ENCODE results near the gene ZNF345.

Gene ZNF345

GRCh38 chr19:36850559-36851442 lies at the start of gene ZNF345:
ZNF345 (plus strand) TSS chr19:36850876; CDS start chr19:36876831, 25,955 bp downstream.
- DNase-seq (ENCODE audit: low read depth): peak; percentile 84

- DNase-seq (ENCODE audit: low read depth): no peak
Measured at GRCh38 chr19:36805364-36805763, 45.3 kb upstream of the ZNF345 start.

- DNase-seq (ENCODE audit: low read depth): no peak
Measured at GRCh38 chr19:36807029-36807428, 43.6 kb upstream of the ZNF345 start.

DNA sequence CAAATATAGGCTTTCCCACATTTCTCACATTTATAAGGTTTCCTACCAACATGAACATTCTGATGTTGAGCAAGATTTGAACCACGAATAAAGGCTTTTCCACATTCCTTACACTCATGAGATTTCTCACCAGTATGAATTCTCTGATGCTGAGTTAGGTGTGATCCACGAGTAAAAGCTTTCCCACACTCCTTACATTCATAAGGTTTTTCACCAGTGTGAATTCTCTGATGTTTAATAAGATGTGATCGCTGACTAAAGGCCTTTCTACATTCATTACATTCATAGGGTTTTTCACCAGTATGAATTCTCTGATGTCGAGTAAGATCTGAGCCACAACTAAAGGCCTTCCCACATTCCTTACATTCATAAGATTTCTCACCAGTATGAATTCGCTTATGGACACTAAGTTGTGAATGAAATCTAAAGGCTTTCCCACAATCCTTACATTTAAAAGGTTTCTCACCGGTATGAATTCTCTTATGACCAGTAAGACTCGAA lies 31.5 kb upstream of the ZNF345 start:
- no peak for DNase-seq (ENCODE audit: low read depth)

DNA sequence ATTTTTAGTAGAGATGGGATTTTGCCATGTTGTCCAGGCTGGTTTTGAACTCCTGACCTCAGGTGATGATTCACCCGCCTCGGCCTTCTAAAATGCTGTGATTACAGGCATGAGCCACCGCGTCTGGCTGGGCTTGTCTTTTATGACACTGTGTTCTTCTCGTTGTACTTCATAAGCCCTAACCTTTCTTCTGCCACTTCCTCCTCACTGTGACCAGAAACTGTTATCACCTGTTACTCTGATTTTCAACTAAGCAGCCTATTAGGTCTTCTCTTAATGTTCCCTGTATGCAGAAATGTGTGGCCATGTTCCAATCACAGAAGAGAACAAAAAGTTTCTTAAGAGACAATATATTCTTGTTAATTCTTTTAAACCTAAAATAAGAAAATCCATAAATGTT lies 28.9 kb upstream of the ZNF345 start:
- no peak for DNase-seq (ENCODE audit: low read depth)

DNA sequence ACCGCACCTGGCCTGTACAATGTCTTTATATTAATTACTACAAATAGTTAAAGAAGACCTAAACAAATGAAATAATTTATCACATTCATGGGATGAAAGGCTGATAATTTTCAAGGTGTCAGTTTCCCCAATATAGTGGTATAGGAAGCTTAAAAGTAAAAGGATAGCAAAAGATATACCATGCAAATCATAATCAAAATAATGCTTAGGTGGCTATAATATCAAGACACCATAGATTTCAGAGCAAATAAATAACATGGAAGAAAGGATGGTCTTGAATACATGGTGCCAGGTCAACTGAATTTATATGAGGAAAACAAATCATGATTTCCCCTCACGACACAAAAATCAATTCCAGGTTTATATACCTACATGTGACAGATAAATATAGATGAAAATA lies 17.2 kb upstream of the ZNF345 start:
- no peak for DNase-seq (ENCODE audit: low read depth)

DNA sequence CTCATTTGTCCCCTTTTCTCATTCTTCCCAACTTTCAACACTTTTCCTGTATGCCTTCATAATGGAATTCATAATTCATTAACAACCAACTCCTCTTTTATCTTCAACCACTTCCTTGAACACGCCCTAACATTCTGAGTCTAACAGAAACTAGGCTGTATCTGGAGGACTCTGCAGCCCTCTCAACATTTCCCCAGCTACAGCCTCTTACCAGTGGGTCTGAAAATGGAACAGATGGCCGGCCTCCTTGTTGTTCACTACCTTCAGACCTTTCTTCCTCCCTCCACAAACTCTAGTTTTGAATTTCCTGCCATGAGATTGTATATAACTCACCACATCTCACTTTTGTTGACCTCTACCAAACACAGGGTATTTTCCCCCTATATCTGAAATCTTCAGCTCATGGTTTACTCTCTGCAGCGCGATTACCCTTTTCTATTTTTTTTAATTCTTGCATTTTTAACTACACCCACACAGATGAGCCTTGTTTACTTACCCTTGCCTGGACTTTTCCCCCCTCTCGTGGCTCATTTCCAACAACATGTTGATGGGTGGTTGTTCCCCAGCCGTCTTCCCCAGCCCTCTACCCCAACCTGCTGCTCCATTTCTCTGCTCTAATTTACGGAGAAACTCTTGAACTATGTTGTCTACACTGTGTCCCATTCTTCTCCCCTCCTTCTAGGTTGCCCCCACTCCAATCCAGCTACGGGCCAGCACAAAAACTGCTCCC lies 13.3 kb upstream of the ZNF345 start:
- DNase-seq (ENCODE audit: low read depth): no peak

GRCh38 chr19:36837906-36838783 lies 12.5 kb upstream of the ZNF345 start, which contains the start of gene ZNF790:
ZNF790 (minus strand) TSS chr19:36838387; CDS start chr19:36825619, 12,768 bp downstream.
- DNase-seq (ENCODE audit: low read depth): peak; percentile 80

- DNase-seq (ENCODE audit: low read depth): no peak
Measured at GRCh38 chr19:36838784-36839324, 11.8 kb upstream of the ZNF345 start.

DNA sequence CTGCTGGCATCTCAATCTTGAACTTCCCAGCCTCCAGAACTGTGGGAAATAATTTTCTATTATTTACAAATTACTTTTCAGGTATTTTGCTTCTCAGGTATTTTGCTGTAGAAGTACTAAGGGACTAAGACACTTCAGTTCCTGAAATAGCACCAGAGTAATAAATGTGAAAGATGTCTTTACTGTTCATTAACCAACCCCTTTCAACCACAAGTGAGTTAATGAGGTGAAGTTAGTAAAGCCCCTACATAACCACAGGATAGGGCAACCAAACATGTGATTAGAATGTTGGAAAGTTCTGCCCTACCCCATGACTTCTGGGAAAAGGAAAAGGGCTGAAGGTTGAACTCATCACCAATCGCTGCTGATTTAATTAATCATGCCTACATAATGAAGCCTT lies 2.7 kb upstream of the ZNF345 start:
- DNase-seq (ENCODE audit: low read depth): no peak

- peak; percentile 77 for DNase-seq (ENCODE audit: low read depth)
Measured at GRCh38 chr19:36849701-36850558, 746 bp upstream of the ZNF345 start.

DNA sequence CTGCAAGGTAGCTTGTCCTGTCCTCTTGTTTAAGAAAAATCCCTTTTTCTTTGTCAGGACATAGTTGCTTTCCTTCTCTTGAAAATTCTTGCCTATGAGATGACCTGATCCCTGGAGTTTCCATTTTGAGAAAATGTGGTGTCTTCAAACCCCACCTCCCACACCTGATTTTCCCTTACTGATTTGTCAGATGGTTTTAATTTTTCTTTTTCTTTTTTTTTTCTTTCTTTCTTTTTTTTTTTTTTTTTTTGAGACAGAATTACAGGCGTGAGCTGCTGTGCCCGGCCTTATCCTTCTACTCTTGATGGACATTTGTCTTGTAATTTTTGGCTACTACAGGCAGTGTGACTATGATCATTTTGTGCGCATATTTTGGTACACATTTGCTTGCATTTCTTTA lies 1.2 kb downstream of the ZNF345 start:
- DNase-seq (ENCODE audit: low read depth): no peak

DNA sequence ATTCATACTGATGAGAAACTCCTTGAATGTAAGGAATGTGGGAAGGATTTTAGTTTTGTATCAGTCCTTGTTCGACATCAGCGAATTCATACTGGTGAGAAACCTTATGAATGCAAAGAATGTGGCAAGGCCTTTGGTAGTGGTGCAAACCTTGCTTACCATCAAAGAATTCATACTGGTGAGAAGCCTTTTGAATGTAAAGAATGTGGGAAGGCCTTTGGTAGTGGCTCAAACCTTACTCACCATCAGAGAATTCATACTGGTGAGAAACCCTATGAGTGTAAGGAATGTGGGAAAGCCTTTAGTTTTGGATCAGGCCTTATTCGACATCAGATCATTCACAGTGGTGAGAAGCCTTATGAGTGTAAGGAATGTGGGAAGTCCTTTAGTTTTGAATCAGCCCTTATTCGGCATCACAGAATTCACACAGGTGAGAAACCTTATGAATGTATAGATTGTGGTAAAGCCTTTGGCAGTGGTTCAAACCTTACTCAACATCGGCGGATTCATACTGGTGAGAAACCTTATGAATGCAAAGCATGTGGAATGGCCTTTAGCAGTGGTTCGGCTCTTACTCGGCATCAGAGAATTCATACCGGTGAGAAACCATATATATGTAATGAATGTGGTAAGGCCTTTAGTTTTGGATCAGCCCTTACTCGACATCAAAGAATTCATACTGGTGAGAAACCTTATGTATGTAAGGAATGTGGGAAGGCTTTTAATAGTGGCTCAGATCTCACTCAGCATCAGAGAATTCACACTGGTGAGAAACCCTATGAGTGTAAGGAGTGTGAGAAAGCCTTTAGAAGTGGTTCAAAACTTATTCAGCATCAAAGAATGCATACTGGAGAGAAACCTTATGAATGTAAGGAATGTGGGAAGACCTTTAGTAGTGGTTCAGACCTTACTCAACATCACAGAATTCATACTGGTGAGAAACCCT lies 26.6 kb downstream of the ZNF345 start:
- DNase-seq (ENCODE audit: low read depth): no peak

DNA sequence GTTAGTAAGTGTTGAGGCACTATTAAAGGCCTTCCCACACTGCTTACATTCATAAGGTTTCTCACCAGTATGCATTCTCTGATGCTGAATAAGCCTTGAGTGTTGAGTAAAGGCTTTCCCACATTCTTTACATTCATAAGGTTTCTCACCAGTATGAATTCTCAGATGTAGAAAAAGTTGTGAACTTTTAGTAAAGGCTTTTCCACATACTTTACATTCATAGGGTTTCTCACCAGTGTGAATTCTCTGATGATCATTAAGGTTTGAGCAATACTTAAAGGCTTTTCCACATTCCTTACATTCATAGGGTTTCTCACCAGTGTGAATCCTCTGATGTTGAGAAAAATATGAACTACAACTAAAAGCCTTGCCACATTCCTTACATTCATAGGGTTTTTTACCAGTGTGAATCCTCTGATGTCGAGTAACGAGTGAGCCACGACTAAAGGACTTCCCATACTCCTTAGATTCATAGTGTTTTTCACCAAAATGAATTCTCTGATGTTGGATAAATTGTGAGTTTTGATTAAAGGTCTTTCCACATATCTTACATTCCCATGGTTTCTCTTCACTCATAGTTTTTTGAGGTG lies 41.2 kb downstream of the ZNF345 start:
- no peak for DNase-seq (ENCODE audit: low read depth)

DNA sequence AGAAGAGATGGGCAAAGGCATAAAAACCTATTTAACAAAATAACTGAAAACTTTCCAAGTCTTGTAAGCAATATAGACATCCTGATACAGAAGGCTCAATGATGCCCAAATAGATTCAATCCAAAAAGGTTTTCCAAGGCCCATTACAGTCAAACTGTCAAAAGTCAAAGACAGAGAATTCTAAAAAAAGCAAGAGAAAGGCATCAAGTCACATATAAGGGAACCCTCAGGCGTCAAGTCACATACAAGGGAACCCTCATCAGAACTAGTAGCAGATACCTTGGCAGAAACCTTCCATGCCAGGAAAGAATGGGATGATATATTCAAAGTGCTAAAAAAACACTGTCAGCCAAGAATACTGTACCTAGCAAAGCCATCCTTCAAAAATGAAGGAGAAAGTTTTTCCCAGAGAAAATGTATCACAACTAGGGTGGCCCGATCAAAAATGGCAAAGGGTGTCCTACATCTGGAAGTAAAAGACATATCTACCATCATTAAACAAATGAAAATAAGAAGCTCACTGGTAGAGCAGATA lies 44.2 kb downstream of the ZNF345 start:
- no peak for DNase-seq (ENCODE audit: low read depth)

GRCh38 chr19:36898422-36898821 lies 47.7 kb downstream of the ZNF345 start:
- no peak for DNase-seq (ENCODE audit: low read depth)

- peak; percentile 81 for DNase-seq (ENCODE audit: low read depth)
Measured at GRCh38 chr19:36915992-36916830, 65.5 kb downstream of the ZNF345 start, which contains the start of the genes ZNF568 and ZNF829. ZNF568 (plus strand) TSS chr19:36916332; CDS start chr19:36922771, 6,439 bp downstream. ZNF829 (minus strand) TSS chr19:36916291; CDS start chr19:36915167, 1,124 bp downstream.

DNA sequence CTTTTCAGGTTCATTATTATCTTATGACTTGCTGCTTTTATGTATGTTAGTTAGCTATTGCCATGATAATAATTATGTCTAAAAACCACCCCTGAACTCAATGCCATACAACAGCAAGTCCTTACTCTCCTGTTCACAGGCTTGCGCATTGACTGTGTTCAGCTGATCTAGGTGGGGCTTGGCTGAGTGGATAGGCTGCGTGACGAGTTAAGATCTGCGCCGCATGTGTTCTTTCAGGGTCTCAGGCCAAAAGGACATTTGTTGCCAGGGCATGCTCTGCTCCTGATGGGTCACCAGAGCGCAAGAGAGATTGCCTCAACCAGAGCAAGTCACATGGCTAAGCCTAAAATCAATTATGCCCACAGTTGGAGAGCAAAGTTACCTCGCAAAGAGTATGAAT lies 66.3 kb downstream of the ZNF345 start:
- peak; percentile 17 for DNase-seq (ENCODE audit: low read depth)
